8988T (cell line): ENCODE measurements around the gene GFER.
A peak's percentile ranks its signal among the peaks of the same experiment; 100 is the strongest.
"Not testable (repeated sequence)": the region's sequence is repeated elsewhere in the genome, so short reads cannot be mapped to it uniquely, and the experiment has no call there.

ENCODE experiments used
- DNase-seq: peaks from one replicate; pipeline ENCODE4 v3.0.0; 2011

Gene GFER

DNA sequence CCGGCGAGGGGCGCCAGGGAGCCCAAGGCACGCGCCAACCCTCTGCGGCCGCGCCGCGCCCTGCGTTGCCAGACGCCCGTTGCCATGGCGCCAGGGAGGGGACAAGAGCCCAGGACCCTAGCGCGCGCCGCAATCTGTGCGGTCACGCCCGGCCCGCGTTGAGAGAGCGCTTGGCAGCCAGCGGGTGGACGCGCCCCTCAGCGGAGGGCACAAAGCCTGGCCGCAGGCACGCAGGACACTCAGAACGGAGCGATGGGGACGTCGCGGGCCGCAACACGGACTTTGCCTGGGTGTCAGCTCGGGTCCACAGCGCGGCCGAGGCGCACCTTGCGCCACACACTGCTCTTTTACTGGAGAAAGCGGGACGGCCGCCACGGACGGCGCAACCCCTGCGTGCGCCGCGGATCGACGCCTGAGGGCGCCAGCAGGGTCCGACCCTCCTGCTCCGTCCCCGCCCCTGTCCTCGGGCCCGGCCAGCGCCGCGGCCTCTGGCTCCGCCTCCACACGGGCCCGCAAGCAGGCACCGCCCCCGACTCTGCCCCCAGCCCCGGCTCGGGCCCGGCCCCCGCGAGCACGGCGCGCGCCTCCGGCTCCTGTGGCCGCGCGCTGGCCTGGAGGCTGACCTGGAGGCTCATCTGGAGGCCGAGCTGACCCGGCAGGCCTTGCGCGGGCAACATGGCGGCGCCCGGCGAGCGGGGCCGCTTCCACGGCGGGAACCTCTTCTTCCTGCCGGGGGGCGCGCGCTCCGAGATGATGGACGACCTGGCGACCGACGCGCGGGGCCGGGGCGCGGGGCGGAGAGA, at the start of gene GFER:
Gene GFER (plus strand): TSS at position 650 of the 803 bp plus-strand sequence. CDS start 26 bp downstream, at position 676.
- peak; percentile 98 for DNase-seq

DNA sequence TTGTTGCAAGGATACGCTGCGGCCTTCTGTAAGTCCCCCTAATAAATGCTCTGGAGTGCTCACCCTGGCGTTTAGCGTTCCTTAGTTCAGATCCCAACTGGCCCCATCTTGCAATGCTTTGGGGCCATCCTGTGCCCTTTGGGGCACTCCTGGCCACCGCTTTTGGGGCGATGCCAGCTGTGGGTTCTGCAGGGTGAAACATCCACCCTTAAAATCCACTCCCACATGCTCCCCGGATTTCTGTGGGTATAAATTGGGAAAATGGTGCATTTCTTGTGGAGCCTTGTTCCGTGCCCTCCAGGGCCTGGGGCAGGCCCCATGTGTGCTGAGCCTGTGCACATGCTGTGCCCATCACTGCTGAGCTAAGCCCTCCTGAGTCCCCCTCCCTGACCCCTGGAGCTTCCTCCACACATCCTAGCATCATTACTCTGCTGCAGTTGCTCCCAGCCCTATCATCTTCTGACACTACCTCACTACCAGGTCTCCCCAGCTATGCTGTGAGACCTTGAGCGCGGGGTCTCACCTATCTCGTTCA, 47.0 kb upstream of the GFER start:
- DNase-seq, result no peak

DNA sequence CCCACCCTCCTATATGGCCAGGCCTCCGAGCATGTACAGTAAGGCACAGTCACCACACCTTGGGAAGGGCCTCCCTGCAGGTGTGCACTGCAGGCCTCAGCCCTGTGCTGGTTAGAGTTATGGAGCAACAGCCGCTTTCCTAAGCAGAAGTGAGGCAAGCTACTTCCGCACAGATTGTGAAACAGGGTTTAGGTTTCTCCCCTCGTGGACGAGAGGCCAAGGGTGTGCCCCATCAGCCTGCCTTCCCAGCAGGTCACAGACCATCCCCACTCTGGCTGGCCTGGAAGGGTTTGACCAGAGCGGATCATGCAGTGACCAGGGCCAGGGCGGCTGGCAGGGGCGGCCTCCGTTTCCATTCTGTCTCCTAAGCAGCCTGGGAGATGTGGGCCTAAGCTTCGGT, 45.7 kb upstream of the GFER start:
- DNase-seq, result no peak

DNA sequence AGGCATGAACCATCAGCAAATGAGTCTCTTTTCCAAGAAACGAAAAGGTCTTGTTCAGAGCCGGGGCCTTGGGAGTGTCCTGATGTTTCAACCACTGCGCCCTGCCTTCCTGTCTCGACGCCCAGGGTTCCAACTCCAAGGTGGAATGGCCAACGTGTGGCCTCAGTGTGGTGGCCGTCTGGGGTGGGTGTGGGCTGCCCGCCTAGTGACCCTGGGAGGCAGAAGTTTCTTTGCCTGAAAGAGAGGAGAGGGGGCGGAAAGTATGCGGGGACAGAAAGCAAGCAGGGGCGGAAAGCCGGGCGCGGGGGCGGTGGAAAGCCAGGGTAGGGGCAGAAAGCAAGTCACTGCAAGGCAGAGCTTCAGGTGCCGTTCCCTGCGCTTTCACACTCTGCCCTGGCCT, 45.1 kb upstream of the GFER start:
- DNase-seq, result no peak

GRCh38 chr16:1939833-1940232, 44.2 kb upstream of the GFER start:
- not testable (repeated sequence) for DNase-seq

DNA sequence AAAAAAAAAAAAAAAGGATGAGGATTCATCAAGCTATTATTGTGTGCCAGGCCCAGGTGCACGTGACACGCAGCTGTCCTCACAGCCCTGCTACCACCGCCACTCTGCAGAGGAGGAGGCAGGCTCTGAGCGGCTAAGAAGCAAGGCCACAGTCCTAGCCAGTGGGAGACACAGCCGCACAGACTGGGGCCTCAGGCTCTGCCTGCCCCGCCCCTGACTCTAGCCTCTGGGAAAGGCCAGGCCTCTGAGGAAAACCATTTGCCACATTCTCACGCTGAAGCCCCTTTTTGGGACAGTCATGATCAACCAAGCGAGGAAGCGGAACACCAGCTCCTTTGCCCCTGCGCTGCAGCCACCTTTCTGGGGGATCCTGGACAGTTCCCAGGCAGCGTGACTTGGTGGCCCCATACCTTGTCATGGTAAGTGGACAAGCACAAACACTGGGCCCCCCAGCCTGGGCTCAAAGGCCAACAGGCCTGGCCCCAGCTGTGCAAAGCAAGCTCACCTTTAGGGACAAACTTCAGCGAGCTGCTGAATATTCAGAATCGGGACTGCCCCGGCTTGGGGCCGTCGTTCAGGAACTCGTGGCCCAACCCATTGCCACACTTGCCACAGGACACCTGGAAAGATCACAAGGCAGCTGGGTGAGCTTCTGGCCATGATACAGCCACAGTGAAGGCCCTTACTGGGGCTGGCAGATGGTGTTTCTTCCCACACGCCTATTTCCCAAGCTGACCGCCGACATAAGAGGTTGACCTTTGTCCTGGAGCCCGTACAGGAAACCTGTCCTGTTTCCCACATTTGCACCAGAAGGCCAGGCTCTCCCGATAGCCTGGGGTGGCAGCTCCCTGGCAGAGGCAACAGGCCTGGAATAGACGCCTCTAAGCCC, 43.5 kb upstream of the GFER start:
- DNase-seq, result no peak

DNA sequence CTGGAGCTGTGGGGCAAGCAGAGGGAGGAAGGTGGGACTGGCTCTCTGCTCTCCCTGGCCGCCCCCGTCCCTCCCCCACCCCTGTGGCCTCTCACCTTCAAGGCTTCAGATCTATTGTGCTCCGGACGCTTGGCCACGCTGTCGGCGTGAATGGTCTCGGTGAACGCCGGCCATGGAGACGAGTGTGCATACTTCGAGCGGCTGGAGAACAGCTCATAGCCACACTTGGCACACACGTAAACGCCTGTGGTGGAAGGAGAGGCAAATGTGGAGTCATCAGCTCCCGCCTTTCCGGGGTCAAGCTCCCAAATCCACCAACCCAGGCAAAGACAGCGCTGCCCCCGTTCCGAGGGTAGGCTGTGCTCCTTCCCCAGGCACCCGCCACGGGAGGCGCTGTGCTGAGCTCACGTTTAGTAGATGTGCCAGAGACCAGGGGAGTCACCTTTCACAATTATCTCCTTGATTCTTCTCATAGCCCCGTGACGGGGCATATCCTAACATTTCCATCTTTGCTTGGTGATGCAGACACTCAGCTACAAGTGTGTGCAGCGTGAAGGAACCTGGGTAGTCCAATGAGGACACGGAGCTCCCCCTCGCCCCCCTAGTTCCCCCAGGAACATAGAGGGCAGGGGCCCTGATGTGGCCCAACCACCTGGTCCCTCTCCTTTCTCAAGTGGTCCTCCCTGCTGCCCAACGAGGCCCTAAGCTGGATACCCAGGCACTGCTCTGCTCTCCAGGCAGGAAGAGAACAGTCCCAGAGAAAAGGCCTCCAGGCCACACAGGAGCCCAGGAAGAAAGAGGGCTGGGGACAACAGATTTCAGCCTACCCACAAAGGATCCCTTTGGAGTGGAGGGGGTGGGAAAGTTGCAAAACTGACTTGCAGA, 42.6 kb upstream of the GFER start:
- DNase-seq, result no peak

GRCh38 chr16:1942047-1942809, 41.8 kb upstream of the GFER start:
- no peak for DNase-seq

GRCh38 chr16:1942810-1943726, 40.9 kb upstream of the GFER start, which contains the start of gene MSRB1:
MSRB1 (minus strand) TSS chr16:1943199; CDS start chr16:1943156, 43 bp downstream.
- DNase-seq, result peak; percentile 90

DNA sequence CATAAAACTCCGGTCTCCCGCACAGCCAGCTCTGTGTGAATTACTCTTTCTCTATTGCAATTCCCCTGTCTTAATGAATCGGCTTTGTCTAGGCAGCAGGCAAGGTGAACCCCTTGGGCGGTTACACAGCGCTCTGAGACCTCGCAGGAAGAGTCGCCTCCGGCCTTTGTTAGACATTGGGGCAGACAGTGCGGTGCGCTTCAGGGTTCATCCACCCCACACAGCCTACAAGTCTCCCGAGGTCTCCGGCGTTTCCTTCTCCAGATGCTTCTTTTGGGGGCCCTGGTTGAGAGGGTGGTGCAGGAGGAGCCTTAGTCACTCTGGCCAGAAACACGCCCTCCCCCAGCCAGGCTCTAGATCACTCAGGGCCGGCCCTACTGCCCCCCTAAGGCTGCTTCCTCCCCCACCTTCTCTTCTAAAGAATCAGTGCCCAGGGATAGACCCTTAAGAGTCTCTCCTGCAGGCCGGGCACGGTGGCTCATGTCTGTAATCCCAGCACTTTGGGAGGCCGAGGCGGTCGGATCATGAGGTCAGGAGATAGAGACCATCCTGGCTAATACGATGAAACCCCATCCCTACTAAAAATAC, 39.3 kb upstream of the GFER start:
- DNase-seq, result no peak

GRCh38 chr16:1945559-1946391, 38.2 kb upstream of the GFER start:
- DNase-seq, result no peak

DNA sequence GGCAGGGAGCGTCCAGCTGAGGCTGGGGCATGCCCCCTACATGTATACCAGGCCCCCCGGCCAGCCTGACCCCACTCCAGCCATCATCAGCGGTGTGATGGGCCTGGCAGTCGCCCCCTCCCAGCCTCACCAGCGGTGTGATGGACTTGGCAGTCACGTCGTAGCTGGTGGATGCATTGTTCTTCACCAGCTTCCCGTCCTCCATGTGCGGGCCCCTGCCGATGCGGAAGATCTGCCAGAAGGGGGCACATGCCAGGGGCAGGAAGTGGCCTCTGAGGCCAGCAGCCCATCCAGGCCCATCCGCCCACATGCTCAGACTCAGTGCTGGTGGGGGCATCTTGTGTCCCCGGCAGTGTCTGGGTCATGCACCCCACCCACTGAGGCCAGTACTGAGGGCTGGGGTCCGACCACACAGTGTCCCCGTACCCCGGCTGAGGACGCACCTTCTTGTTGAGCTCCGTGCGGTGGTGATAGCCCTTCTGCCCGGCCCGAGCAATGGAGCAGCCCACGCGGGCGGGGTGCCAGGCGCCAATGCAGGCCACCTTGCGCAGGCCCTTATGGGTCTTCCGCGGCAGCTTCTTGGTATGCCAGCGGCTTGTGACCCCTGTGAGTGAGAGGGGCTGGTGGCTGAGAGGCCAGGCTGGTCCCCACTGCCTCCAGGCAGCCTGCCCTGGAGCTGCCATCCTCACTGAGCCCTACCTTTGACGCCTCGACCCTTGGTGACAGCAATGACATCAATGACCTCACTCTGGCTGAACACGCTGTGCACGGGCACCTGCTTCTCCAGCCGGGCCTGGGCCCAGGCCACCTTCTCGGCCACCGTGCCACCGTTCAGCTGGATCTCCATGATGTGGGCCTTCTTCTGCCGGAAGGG, 37.3 kb upstream of the GFER start:
- no peak for DNase-seq

- DNase-seq, result no peak
Measured at GRCh38 chr16:1947369-1947670, 36.7 kb upstream of the GFER start.

GRCh38 chr16:1949507-1949906, 34.5 kb upstream of the GFER start:
- DNase-seq, result no peak

- DNase-seq, result no peak
Measured at GRCh38 chr16:1950047-1950446, 33.9 kb upstream of the GFER start.

- DNase-seq, result no peak
Measured at GRCh38 chr16:1950559-1950958, 33.4 kb upstream of the GFER start.

DNA sequence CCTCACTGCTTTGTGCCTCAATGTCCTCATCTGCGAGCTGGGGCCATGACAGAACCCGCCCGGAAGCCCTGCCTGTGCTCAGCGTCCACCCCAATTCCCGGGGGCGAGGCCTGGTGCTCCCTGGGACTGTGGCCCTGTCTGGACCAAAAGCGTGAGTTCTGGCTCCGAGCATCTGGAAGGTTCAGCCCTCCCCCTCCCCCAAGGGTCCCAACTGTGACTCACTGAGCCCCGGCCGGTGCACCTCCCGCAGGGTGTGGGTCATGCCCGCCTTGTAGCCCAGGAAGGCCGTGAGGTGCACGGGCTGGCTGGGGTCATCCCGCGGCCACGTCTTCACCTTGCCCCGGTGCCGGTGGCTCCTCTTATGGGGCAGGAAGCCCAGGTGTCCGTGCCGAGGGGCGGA, 30.3 kb upstream of the GFER start:
- DNase-seq, result no peak

GRCh38 chr16:1957434-1958142, 26.4 kb upstream of the GFER start:
- DNase-seq, result not testable (repeated sequence)
